NCI-H345 treated with DMSO at 0.1 percent for 48 hours (cell line): ENCODE measurements around the gene CBFA2T2.

ENCODE experiments used
- DNase-seq: peaks from one replicate; lab custom pipeline; 2025; ENCODE audit not compliant: unreplicated experiment; lab: John Stamatoyannopoulos, UW

Gene CBFA2T2

DNA sequence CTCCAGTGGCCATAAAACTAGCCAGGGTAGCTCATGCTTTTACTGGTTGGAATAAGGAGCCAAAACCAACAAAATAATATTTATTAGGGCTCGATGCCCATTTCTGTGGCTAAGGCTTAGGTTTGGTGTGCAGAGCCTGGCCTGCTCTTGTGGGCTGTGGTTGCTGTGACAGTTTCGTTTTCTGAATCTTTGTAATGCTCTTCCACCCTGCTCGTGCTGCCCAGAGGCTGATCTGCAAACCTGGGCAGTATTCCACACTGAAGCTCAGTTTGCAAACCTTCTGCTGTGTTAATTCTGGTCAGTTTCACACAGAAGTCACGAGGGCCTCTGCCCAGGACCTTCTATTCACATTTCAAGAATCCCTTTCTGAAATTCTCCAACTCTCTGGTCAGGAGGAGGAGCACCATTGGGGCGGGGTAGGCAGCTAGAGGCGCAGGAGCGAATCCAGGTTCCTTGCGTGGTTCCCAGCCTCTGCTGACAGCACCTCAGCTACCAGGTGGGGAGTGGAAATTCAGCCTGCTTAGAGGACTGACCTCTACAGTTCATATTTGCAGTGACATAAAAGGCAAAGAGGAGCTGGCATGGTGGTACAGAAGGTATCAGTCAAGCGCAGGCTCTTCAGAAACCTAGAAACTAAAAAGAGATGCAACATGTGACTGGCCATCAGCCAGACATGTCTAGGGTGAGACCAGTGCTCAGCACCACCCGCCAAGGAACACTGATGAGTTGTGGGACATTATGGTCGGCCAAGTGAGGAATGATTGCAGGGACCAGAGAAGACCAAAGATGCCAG, 157.9 kb downstream of the CBFA2T2 start:
- no peak for DNase-seq

DNA sequence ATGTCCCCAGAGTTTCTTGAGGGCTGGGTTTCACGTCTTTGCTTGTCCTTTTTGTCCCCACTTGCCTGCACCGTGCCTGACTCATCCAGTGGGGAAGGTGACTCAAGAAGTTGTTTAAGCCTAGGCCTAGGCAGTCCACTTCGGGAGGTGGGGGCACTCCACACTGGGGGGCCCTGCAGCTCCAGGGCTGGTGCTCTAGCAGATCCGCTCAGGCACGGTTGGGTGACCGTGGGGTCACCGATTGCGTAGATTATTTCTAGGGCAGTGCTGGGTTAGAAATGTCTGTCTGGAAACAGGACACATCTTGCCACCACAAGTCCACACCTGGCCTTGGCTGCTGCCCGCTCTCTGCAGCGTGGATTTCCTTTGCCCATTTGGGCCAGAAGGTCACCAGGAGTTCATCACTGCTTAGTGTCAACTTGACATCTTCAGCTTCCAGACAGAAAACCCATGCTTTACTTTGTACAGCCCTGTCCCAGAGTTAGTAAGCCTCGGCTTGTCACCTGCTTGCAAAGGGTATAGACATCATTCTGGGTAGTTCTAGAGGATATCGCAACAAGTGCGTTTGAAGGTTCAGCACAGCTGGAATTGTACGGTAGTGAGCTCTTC, 158.6 kb downstream of the CBFA2T2 start:
- DNase-seq, result no peak

GRCh38 chr20:33649201-33649681, 159.3 kb downstream of the CBFA2T2 start:
- DNase-seq, result no peak

DNA sequence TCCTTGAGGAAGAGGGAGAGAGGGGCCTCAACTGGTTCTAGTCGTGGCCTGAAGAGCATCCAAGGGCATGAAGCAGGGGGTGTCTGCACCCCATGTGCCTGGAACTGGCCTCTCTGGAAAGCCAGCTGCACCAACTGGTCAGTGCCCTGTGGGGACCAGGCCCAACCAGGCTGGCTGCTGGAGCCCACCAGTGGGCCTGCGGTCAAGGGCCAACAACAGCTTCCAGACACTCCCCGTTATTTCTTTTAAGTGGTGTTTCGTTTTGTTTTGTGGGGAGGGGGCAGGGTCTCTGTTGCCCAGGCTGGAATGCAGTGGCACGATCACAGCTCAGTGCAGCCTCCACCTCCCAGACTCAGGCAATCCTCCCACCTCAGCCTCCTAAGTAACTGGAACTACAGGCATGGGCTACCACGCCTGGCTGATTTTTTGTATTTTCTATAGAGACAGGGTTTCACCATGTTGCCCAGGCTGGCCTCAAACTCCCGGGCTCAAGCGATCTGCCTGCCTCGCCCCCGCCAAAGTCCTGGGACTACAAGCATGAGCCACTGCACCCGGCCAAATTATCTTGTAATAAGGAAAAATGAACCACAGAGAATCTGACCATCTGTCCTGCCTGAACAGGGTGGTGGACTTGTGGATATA, 160.3 kb downstream of the CBFA2T2 start:
- no peak for DNase-seq

- DNase-seq, result peak; percentile 58
Measured at GRCh38 chr20:33650753-33651561, 161.1 kb downstream of the CBFA2T2 start.

DNA sequence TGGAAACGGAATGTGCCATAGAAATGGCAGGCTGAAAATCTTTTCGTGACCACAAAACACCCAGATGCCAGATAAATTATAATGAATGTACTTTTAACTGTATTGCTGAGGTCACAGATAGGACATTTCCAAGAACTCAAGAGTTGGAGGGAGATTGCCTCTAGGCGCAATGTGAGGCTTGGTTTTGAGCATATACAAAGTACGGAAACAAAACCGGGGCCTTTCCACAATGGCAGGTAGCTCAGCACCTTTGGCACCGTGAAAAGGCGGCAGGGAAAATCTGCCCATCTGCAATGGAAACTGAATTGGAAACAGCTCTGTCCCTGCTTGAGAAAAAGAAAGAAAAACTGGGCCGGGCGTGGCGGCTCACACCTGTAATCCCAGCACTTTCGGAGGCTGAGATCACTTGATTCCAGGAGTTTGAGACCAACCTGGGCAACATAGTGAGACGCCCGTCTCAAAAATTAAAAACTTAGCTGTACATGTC, 161.7 kb downstream of the CBFA2T2 start:
- DNase-seq, result no peak

- peak; percentile 64 for DNase-seq
Measured at GRCh38 chr20:33653218-33653899, 163.5 kb downstream of the CBFA2T2 start.

DNA sequence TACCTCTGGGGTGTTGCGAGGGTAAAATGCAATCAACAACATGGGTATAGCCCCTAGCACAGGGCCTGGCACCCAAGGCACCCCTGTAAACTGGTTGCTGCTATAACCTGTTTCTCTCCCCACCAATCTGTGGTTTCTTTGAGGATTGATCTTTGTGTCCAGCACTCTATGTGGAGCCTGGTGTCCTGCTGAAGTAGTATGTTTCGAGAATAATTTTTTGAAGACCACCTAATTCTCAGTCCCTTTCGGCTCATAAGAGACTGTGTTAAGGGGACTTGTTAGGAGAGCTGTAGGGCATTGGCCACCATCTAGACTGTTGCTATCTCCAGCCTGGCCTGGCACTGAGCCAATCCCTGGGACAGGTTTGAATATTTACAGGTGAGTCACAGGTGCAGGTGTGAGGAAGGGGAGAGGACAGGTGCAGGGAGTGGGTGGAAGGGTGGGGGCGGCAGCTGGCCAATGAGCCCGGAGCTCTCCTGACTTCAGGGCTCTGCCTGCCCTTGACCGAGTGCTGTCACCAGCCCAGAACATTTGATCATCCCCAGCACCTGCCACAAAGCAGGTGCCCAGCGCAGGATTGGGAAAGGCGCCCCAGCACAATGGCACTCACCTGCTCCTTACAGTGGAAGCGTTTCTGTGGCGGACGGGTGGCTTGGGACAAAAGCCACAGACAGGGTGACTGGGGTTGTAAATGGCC, 164.2 kb downstream of the CBFA2T2 start:
- peak; percentile 97 for DNase-seq

GRCh38 chr20:33654680-33655161, 164.8 kb downstream of the CBFA2T2 start:
- DNase-seq, result no peak

GRCh38 chr20:33655164-33655563, 165.3 kb downstream of the CBFA2T2 start:
- DNase-seq, result no peak

DNA sequence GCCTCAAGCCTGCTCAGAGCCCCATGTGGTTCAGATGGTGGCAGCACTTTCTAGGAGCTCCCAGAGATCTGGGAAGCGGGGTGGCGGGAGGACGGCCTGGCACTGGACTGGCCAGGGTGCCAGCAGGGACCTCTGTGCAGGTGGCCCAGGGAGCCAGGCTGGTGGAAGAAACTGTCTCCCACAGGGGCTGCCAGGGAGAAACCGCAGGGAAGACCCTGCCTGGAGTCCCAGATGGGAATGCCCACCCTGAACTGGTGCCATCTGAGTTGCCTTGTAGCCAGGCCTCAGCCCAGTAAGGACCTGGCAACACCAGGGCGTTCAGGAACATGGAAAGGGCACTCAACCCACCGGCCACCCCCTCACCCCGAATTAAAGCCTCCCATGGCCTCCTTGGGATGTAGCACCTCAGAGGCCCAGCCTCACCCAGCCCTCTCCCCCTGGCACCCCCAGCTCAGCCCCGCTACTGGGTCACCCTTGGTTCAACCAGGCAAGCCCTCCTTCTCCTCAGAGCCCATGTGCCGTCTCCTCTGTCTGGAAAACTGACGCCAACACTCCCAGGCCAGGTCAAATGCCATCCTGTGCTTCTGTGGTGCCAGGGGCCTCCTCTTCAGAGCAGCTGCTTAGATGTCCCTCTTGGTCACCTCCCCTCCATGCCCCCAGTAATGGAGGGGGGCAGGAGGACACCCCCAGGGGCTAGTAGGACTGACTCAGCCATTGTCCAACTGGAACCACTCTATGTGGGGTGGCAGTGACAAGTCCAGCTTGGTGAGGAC, 166.3 kb downstream of the CBFA2T2 start:
- DNase-seq, result no peak

GRCh38 chr20:33656783-33657703, 167.1 kb downstream of the CBFA2T2 start:
- DNase-seq, result no peak

DNA sequence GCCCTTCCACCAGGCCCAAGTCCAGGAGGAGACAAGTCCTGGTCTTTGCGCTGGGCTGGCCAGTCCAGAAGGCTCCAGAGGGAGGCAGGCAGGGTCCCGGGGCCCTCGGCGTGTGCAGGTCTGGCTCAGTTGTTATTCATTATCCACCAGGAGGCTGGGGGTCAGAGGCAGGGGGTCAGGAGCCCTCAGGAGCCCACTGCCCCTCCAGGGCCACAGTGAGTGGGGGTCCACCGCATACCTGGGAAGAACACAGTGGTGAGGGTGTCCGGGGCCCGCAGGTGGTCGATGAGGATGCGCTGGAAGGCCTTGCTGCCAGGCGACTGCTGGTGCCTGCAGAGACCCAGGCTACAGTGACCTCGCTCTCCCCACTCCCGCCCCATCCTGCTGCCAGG, 167.8 kb downstream of the CBFA2T2 start:
- DNase-seq, result no peak

GRCh38 chr20:33658510-33658909, 168.6 kb downstream of the CBFA2T2 start:
- no peak for DNase-seq

DNA sequence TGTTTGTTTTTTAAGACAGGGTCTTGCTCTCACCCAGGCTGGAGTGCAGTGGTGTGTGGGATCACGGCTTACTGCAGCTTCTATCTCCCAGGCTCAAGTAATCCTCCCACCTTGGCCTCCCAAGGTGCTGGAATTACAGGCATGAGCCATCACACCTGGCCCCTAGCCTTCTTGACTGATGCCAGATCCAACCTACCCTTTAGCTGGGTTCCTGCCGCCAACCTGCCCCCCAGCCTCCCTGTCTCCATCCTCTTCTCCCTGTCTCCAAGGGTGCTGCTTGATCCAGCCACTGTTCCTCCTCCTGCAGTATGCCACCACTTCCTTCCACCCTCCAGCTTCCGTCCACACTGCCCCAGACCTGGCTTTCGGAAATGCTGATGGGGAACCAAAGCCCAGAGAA, 169.0 kb downstream of the CBFA2T2 start:
- no peak for DNase-seq

- DNase-seq, result no peak
Measured at GRCh38 chr20:33659341-33660034, 169.6 kb downstream of the CBFA2T2 start.

GRCh38 chr20:33660035-33660684, 170.3 kb downstream of the CBFA2T2 start:
- no peak for DNase-seq
